SU-DHL-6 (cell line): ENCODE measurements around the gene HOXA13.

Experiments used
- H2AFZ ChIP-seq: fragments of 200-600 bp; sonication (generic); 2 replicates; pipeline ENCODE4 v1.6.1; 2014; ENCODE audit warnings: low read depth, mild to moderate bottlenecking, moderate library complexity, mixed read lengths, antibody characterized with exemption, low read length; ENCODE audit not compliant: severe bottlenecking
- H3F3A ChIP-seq: fragments of 200-600 bp; shearing (Covaris generic); 2 replicates; pipeline ENCODE4 v1.6.0; 2016; ENCODE audit warnings: antibody characterized with exemption, mild to moderate bottlenecking; ENCODE audit not compliant: insufficient read depth
- H3K27ac ChIP-seq: fragments of 200-600 bp; sonication (generic); 2 replicates; pipeline ENCODE4 v1.5.1; 2016; ENCODE audit warnings: low read depth, mild to moderate bottlenecking, low read length, moderate library complexity, mixed read lengths
- H3K27me3 ChIP-seq: fragments of 200-600 bp; sonication (generic), shearing (Covaris generic); 2 replicates; pipeline ENCODE4 v1.6.0; 2014; ENCODE audit warnings: mild to moderate bottlenecking, low read length
- H3K36me3 ChIP-seq: fragments of 200-600 bp; sonication (generic); 2 replicates; pipeline ENCODE4 v1.6.1; 2014; ENCODE audit warnings: mild to moderate bottlenecking, low read length, mixed read lengths
- H3K4me2 ChIP-seq: fragments of 300-600, 200-600 bp; shearing (Covaris generic), sonication (generic); 2 replicates; pipeline ENCODE4 v1.6.0; 2014; ENCODE audit warnings: low read length, low read depth, mild to moderate bottlenecking; ENCODE audit not compliant: poor library complexity, severe bottlenecking
- H3K4me3 ChIP-seq: fragments of 200-600 bp; sonication (generic); 2 replicates; pipeline ENCODE4 v1.5.1; 2014; ENCODE audit warnings: antibody characterized with exemption, low read length, mild to moderate bottlenecking, mixed read lengths; ENCODE audit not compliant: insufficient read depth, poor library complexity, severe bottlenecking
- H3K79me2 ChIP-seq: fragments of 200-600 bp; sonication (generic); 2 replicates; pipeline ENCODE4 v1.6.1; 2014; ENCODE audit warnings: mild to moderate bottlenecking, low read length, moderate library complexity; ENCODE audit not compliant: insufficient read depth
- H3K9ac ChIP-seq: fragments of 200-600 bp; sonication (generic); 2 replicates; pipeline ENCODE4 v1.7.0; 2014; ENCODE audit warnings: mild to moderate bottlenecking, low read length
- H3K9me2 ChIP-seq: fragments of 200-600 bp; sonication (generic); replicated peaks from 2 replicates; pipeline ENCODE4 v1.6.1; 2014; ENCODE audit warnings: low read length; ENCODE audit not compliant: insufficient read depth
- H3K9me3 ChIP-seq: fragments of 200-600 bp; sonication (generic); 2 replicates; pipeline ENCODE4 v1.6.1; 2014; ENCODE audit warnings: low read length, mixed read lengths; ENCODE audit not compliant: insufficient read depth
- H4K20me1 ChIP-seq: fragments of 200-600 bp; sonication (generic); 2 replicates; pipeline ENCODE4 v1.6.1; 2014; ENCODE audit warnings: low read depth, mild to moderate bottlenecking, antibody characterized with exemption, low read length, moderate library complexity, mixed read lengths
- EZH2phosphoT487 ChIP-seq: fragments of 200-600 bp; sonication (generic), shearing (Covaris generic); conservative IDR thresholded peaks from 2 replicates; pipeline ENCODE4 v1.6.1; 2018; ENCODE audit warnings: mild to moderate bottlenecking, antibody characterized with exemption, low read length, moderate library complexity, mixed read lengths
- TF ChIP-seq, protein P1 (sequence below): fragments of 200-600 bp; sonication (generic); IDR thresholded peaks from one replicate; pipeline ENCODE4 v1.5.1; 2017; ENCODE audit warnings: antibody characterized with exemption, mild to moderate bottlenecking, low read length, moderate library complexity; ENCODE audit not compliant: insufficient read depth, poor library complexity, severe bottlenecking

Gene HOXA13

DNA sequence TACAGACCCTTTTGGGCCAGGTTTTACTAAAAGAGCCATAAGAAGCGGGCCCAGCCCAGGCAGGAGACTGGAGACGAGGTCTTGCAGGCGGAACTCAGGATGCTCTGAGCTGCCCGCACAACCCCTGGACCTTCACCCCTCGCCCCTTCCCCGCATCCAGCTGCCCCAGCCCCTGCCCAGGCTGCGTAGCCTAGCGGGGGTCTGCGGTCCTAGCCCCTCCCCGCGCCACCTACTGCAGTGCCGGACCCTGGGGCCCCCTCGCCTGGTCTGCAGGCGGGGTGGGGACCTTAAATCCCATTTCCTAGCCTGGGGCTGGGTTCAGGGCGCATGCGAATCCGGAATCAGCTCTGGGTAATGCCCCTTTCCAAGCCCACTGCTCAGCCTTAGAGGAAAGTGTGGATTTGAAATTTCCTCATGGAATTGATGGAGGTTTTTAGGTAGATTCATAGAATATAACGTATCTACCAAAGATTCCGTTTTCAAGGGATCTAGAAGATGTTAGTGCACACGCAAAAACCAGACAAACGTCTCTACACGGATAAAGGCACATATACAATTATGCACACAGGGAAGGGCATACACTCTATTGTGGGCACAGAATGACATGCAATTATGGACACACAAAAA lies 47.0 kb downstream of the HOXA13 start:
- H3K9me3 ChIP-seq = no peaks in the 10 kb centered on the region
- H4K20me1 ChIP-seq = no peaks in the 10 kb centered on the region
- H3K27ac ChIP-seq = no peak overlapping the region
- H2AFZ ChIP-seq = no peak overlapping the region
- 0 out of 2 replicates have a peak, but pooled peaks cover 4% of the 10 kb centered on the region for H3K36me3 ChIP-seq
- H3K27me3 ChIP-seq = no peaks in the 10 kb centered on the region
- no peak overlapping the region for H3K4me3 ChIP-seq
- peaks cover 8% of the 10 kb centered on the region; the same call in 1 of the 2 replicates for H3F3A ChIP-seq
- H3K9ac ChIP-seq = no peak overlapping the region
- no peaks in the 10 kb centered on the region for H3K9me2 ChIP-seq
- H3K79me2 ChIP-seq = peaks cover 19% of the 10 kb centered on the region; the same call in 1 of the 2 replicates
- no peak for TF ChIP-seq EZH2phosphoT487
- TF ChIP-seq, protein P1, sequence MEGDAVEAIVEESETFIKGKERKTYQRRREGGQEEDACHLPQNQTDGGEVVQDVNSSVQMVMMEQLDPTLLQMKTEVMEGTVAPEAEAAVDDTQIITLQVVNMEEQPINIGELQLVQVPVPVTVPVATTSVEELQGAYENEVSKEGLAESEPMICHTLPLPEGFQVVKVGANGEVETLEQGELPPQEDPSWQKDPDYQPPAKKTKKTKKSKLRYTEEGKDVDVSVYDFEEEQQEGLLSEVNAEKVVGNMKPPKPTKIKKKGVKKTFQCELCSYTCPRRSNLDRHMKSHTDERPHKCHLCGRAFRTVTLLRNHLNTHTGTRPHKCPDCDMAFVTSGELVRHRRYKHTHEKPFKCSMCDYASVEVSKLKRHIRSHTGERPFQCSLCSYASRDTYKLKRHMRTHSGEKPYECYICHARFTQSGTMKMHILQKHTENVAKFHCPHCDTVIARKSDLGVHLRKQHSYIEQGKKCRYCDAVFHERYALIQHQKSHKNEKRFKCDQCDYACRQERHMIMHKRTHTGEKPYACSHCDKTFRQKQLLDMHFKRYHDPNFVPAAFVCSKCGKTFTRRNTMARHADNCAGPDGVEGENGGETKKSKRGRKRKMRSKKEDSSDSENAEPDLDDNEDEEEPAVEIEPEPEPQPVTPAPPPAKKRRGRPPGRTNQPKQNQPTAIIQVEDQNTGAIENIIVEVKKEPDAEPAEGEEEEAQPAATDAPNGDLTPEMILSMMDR = no peak
- H3K4me2 ChIP-seq = no peak overlapping the region

DNA sequence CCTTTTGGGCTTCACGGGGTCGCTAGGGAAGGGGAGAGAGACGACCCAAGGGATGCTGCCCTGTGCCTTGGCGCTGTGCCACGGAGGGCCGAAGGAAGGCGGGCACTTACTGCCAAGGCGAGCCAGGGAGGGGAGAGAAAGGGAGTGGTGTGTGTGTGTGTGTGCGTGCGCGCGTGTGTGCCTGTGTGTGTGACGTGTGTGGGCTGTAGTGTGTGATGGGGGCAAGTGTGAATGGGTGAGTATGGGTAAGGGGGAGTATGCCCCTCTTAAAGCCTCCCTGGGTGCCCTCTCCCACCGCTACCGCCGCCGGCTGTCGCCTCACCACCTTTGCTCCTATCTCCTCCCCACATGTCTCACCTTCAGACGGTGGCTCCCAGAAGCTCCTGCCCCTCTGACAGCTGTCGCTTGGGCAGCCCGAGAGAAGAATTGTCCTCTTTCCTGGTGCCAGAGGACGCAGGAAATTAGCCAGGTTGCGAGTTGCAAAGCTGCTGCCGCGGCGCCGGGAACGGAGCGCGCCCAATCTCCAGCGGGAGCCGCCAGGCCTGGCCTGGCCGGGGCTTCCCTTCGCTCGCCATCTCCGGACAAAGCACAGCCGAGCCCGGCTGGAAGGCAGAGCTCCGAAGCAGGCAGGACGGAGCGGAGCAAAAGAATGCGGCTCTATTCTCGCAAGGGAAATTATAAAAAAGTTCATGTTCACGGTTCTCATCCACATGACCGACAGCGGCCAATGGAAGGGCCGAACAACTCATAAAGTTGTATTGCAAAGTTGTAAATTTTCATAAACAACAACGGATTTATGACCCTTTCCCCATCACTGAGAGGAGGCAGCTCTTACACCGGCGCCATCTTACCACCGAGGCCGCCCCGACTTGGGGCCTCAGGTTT lies 47.7 kb downstream of the HOXA13 start, which contains the start of gene HOXA3:
HOXA3 (minus strand) TSS at position 653 of the 885 bp plus-strand sequence. CDS start 41,943 bp downstream, outside the sequence.
- Histone ChIP-seq H3K27ac (no peak within 1 kb of the TSS), H3K79me2 (peaks cover 19% of the 10 kb centered on the region; the same call in 1 of the 2 replicates), H3K9me3 (no peaks in the 10 kb centered on the region), H3K9me2 (no peaks in the 10 kb centered on the region), H3F3A (peaks cover 6% of the 10 kb centered on the region; the same call in 1 of the 2 replicates), H2AFZ (peak within 1 kb of the TSS; percentile 93), H3K4me3 (peak within 1 kb of the TSS; percentile 62), H3K27me3 (no peaks in the 10 kb centered on the region), H4K20me1 (no peaks in the 10 kb centered on the region), H3K9ac (peak within 1 kb of the TSS; percentile 75), H3K4me2 (peak within 1 kb of the TSS; percentile 73), H3K36me3 (0 out of 2 replicates have a peak, but pooled peaks cover 4% of the 10 kb centered on the region)
- TF ChIP-seq, protein P1 = no peak
- TF ChIP-seq EZH2phosphoT487 = no peak

DNA sequence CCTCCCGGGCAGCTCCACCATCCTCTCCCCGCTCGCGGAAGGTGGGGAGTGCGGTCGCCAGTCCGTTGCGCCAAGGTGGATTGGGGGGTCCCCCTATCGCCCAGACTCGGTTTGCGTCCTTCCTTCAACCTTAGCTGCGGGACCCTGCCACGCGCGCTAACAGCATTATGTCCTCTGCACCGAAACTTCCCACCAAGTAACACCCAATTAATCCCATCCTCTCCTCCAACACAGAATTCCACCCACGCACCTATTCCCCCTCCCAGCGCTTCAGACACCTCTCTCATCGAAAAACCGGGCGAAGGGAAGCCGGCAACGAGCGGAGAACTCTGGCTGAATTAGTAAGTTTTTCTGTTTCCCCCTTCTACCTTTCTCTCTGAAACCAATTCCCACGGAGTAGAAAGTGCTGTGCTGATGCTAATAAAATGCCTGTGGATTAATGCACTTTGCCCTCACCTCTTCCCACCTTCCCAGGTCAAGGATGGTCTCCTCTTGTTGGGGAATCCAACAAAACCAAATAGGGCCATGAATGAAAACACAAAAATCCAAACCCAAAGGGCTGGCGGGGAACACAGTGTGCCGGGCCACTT lies 48.5 kb downstream of the HOXA13 start:
- H3K36me3 ChIP-seq = 0 out of 2 replicates have a peak, but pooled peaks cover 4% of the 10 kb centered on the region
- H3K4me3 ChIP-seq = peak overlapping the region; percentile 62
- H3F3A ChIP-seq = peaks cover 4% of the 10 kb centered on the region; the same call in 1 of the 2 replicates
- H2AFZ ChIP-seq = peak overlapping the region; percentile 93
- no peaks in the 10 kb centered on the region for H3K9me3 ChIP-seq
- no peak overlapping the region for H3K27ac ChIP-seq
- H3K79me2 ChIP-seq = peaks cover 19% of the 10 kb centered on the region; the same call in 1 of the 2 replicates
- peak overlapping the region; percentile 73 for H3K4me2 ChIP-seq
- no peaks in the 10 kb centered on the region for H3K9me2 ChIP-seq
- no peak for TF ChIP-seq EZH2phosphoT487
- TF ChIP-seq, protein P1 = no peak
- H4K20me1 ChIP-seq = no peaks in the 10 kb centered on the region
- H3K27me3 ChIP-seq = no peaks in the 10 kb centered on the region
- H3K9ac ChIP-seq = peak overlapping the region; percentile 75
